Kidney (tissue), 14 donors: ENCODE data around the gene TMEM52. TPM values are rescaled to one million over a fixed set of nuclear protein-coding genes. Genes with fewer than 3 reads are reported as not detected.

Source experiments
- DNase-seq, 5 donors: peaks; one replicate each; pipeline ENCODE4 v3.0.0-alpha.2; 2013 to 2020
- FAIRE-seq: peaks from 2 replicates; lab custom pipeline; 2012; peaks lifted over from hg19 to GRCh38; lab: Jason Lieb, UNC
- H3K27ac ChIP-seq, 2 donors: one replicate each; pipeline ENCODE4 v1.7.0; 2013; ENCODE audit warnings: low read depth in 2 of 2, low read length in 2 of 2, inconsistent platforms in 1 of 2
- H3K27me3 ChIP-seq: one replicate; pipeline ENCODE4 v1.7.1; 2013; ENCODE audit warnings: low read length, inconsistent platforms; ENCODE audit not compliant: control insufficient read depth, insufficient read depth
- H3K36me3 ChIP-seq, 3 donors: one replicate each; pipeline versions ENCODE4 v1.7.0 to v1.7.1; 2013; ENCODE audit warnings: low read length in 3 of 3, control low read depth in 1 of 3, inconsistent platforms in 1 of 3; ENCODE audit not compliant: insufficient read depth in 3 of 3, control insufficient read depth in 2 of 3
- H3K4me1 ChIP-seq, 3 donors: one replicate each; pipeline versions ENCODE4 v1.7.0 to v1.7.1; 2013; ENCODE audit warnings: low read length in 3 of 3, inconsistent platforms in 1 of 3, low read depth in 1 of 3; ENCODE audit not compliant: control insufficient read depth in 2 of 3, insufficient read depth in 2 of 3
- H3K4me3 ChIP-seq, 3 donors: one replicate each; pipeline versions ENCODE4 v1.7.0 to v1.8.1; 2013; ENCODE audit warnings: low read length in 3 of 3, control low read depth in 1 of 3, inconsistent platforms in 1 of 3
- H3K9ac ChIP-seq, 3 donors: one replicate each; pipeline versions ENCODE4 v1.7.0 to v1.7.1; 2013; ENCODE audit warnings: low read length in 3 of 3, control low read depth in 1 of 3, inconsistent platforms in 1 of 3
- H3K9me3 ChIP-seq, 3 donors: one replicate each; pipeline versions ENCODE4 v1.7.0 to v1.7.1; 2013; ENCODE audit warnings: low read length in 3 of 3, control low read depth in 1 of 3, inconsistent platforms in 1 of 3; ENCODE audit not compliant: control insufficient read depth in 2 of 3, insufficient read depth in 1 of 3
- intact Hi-C: fragments of 100-400 bp; cut with DNase I; formaldehyde crosslinking; loops from one replicate; pipeline ENCODE4 v1.11.1; 2022
- polyA plus RNA-seq: library from polyadenylated mRNA; stranded (reverse); fragments of 350-450 nt; fragmentation: Illumina TruSeq; extraction: RNeasy Lipid Tissue Mini Kit (QIAGEN cat#74804); gene quantifications from one replicate; pipeline ENCODE4 v1.2.3, GENCODE V29; 2014; ENCODE audit warnings: low read depth, low replicate concordance; ENCODE audit not compliant: insufficient read depth
- total RNA-seq: library from RNA; stranded (reverse); fragmentation: NEBNext Ultra II Directional; extraction: Animal tissue kit (Norgen Biotek cat#: 25700); gene quantifications from one replicate; pipeline ENCODE4 v1.2.1, GENCODE V29; 2021
- TF ChIP-seq, protein P1 (sequence below): IDR thresholded peaks from 3 replicates; pipeline ENCODE4 v1.5.1; 2012; ENCODE audit warnings: mild to moderate bottlenecking, moderate library complexity, borderline replicate concordance; ENCODE audit not compliant: insufficient read depth; ENCODE audit errors: extremely low read depth
- donor health status: control.
- donor health status: control.
- donor health status: control.
- donor health status: control.
- donor health status: control.
- donor health status: DM: yes; HTN: yes; CAD: no.
- donor health status: Normal renal cell carcinoma (clear cell type).

The TMEM52 gene
- total and polyA plus RNA-seq, 2 donors from 2014 or later = 0.50 to 5.1 TPM

DNA sequence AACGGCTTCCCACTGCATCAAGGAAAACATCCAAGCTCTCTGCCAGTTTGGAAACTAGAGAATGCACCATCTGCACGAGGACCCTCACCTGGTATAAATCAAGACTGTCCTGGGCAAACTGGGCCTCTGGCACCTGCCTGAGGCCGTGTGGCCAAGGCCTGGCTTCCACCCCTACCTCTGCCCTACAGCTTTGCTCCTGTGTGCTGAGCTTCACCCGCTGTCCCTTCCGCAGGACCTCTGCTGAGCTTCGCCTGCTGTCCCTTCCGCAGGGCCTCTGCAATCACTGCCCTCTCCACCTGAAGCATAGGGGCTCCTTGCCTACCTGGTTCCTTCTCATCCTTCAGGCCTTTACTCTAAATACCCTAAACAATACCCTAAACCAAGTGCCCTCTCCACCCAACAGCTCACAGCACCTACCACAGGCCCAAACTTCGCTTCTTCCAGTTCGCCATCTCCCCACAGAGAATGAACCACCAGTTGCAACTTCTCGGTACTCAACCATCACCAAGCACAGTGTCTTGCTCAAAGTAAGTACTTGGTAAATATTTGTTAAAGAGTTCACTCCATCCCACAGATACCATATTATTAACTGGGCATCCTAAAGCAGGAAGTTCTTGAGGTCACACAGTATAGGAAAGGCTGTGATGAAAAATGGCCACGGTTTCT is 46.6 kb downstream of the TMEM52 start:
- no peaks in the 10 kb centered on the region for H3K27me3 ChIP-seq
- DNase-seq (no peak), FAIRE-seq (no peak)
- H3K4me1 ChIP-seq = peaks cover 0 to 36% (median 24%) of the 10 kb centered on the region in 3 donors
- H3K36me3 ChIP-seq = peaks cover 0 to 10% (median 8%) of the 10 kb centered on the region in 3 donors
- TF ChIP-seq, protein P1, sequence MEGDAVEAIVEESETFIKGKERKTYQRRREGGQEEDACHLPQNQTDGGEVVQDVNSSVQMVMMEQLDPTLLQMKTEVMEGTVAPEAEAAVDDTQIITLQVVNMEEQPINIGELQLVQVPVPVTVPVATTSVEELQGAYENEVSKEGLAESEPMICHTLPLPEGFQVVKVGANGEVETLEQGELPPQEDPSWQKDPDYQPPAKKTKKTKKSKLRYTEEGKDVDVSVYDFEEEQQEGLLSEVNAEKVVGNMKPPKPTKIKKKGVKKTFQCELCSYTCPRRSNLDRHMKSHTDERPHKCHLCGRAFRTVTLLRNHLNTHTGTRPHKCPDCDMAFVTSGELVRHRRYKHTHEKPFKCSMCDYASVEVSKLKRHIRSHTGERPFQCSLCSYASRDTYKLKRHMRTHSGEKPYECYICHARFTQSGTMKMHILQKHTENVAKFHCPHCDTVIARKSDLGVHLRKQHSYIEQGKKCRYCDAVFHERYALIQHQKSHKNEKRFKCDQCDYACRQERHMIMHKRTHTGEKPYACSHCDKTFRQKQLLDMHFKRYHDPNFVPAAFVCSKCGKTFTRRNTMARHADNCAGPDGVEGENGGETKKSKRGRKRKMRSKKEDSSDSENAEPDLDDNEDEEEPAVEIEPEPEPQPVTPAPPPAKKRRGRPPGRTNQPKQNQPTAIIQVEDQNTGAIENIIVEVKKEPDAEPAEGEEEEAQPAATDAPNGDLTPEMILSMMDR = no peak
- H3K27ac ChIP-seq = no peak overlapping the region
- no peak overlapping the region for H3K4me3 ChIP-seq
- no peak overlapping the region for H3K9ac ChIP-seq
- intact Hi-C loops = no loop called here
- H3K9me3 ChIP-seq = no peaks in the 10 kb centered on the region

DNA sequence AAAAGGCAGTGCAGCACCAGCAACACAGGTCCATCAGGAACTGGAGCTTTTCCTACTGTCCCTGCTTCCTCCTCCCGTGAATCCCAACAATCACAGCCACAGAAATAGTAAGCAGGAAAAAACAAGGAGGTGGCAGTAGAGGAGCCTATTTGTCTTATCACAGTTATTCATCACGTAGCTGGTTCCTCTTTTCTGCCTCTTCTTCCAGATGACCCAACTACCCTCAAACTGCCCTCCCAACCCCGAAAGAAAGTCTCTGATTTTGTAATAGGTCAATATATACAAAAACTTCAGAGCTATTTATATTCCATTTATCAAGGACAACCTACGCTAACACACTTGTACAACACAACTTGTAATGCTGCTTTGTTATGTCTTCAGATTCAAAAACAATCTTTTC is 49.6 kb downstream of the TMEM52 start:
- Histone ChIP-seq H3K4me1 (peaks cover 0 to 27% (median 19%) of the 10 kb centered on the region in 3 donors), H3K4me3 (no peak overlapping the region), H3K27me3 (no peaks in the 10 kb centered on the region), H3K36me3 (peaks cover 0 to 3% (median 0%) of the 10 kb centered on the region in 3 donors), H3K27ac (no peak overlapping the region), H3K9ac (no peak overlapping the region), H3K9me3 (no peaks in the 10 kb centered on the region)
- TF ChIP-seq, protein P1 = no peak
- FAIRE-seq (no peak), DNase-seq (no peak)
- intact Hi-C loops = no loop called here

Other genes with a start within 250 kb of the TMEM52 start
- 50.2 TPM for gene SLC35E2B, start 226.5 kb downstream of the TMEM52 start, total RNA-seq
- gene SLC35E2B, start 226.5 kb downstream of the TMEM52 start, polyA plus RNA-seq = 11.3 TPM
- 37.3 TPM for gene CDK11A, start 194.9 kb downstream of the TMEM52 start, total RNA-seq
- 21.5 TPM for gene CDK11A, start 194.9 kb downstream of the TMEM52 start, polyA plus RNA-seq
- gene NADK, start 140.8 kb downstream of the TMEM52 start, total RNA-seq = 76.3 TPM
- 37.9 TPM for gene NADK, start 140.8 kb downstream of the TMEM52 start, polyA plus RNA-seq
- 347 TPM for gene GNB1, start 28.2 kb downstream of the TMEM52 start, total RNA-seq
- gene GNB1, start 28.2 kb downstream of the TMEM52 start, polyA plus RNA-seq = 144 TPM
- 0.13 TPM for gene CALML6, start 4.0 kb downstream of the TMEM52 start, total RNA-seq
- 1.2 TPM for gene CALML6, start 4.0 kb downstream of the TMEM52 start, polyA plus RNA-seq
- gene CFAP74, start 84.5 kb upstream of the TMEM52 start, total RNA-seq = not detected
- not detected for gene CFAP74, start 84.5 kb upstream of the TMEM52 start, polyA plus RNA-seq
- gene GABRD, start 100.1 kb upstream of the TMEM52 start, total RNA-seq = 0.63 TPM
- gene GABRD, start 100.1 kb upstream of the TMEM52 start, polyA plus RNA-seq = 1.1 TPM
- 24.7 TPM for gene PRKCZ, start 131.1 kb upstream of the TMEM52 start, total RNA-seq
- 42.4 TPM for gene PRKCZ, start 131.1 kb upstream of the TMEM52 start, polyA plus RNA-seq